ENCODE data around the gene HSPA8. TPM values are rescaled to one million over a fixed set of nuclear protein-coding genes. Genes with fewer than 3 reads are reported as not detected.

HSPA8 gene
- total and polyA plus RNA-seq, 2 experiments from 2014 or later: 826 to 2,903 TPM

DNA sequence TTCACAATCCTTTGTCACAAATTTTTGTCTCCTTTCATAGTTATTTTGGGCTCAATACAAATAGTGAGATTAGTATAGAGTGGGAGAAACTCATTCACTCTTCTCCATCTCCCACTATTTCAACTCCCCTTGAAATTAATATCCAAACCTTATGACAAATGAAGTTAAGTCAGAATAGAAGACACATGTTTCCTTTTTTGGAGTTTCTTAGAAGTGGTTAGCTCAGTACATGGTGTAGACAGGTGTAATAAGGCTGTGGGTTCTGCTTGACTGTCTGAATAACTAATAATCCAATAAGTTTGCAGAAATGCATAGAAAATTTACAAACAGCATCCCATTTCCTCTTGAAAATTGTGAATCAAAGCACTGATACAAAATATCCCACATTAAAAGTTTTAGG, 10.8 kb upstream of the HSPA8 start:
- peaks cover 8% of the 10 kb centered on the region for H3K27me3 Mint-ChIP-seq (ENCODE audit: insufficient read depth, low read depth, poor library complexity)
- peaks cover 12% of the 10 kb centered on the region for H3K36me3 Mint-ChIP-seq (ENCODE audit: low read depth)
- Histone ChIP-seq H3K27me3 (ENCODE audit: insufficient read depth) (no peaks in the 10 kb centered on the region), H3K4me1 (ENCODE audit: insufficient read depth) (peaks cover 36% of the 10 kb centered on the region), H3F3A (replicated peaks; ENCODE audit: low read depth) (no peaks in the 10 kb centered on the region), H3K4me2 (no peak overlapping the region), H3K27ac (ENCODE audit: low read depth) (no peak overlapping the region), H3K4me3 (no peak overlapping the region), H4K20me1 (replicated peaks; ENCODE audit: insufficient read depth) (peaks cover 4% of the 10 kb centered on the region; the same call in 1 of the 2 replicates), H3K36me3 (ENCODE audit: insufficient read depth) (peaks cover 8% of the 10 kb centered on the region; the same call in 1 of the 2 replicates), H2AFZ (no peak overlapping the region), H3K9me2 (ENCODE audit: insufficient read depth) (no peaks in the 10 kb centered on the region), H3K79me2 (replicated peaks; ENCODE audit: insufficient read depth) (no peaks in the 10 kb centered on the region)
- ATAC-seq (no peak), DNase-seq (ENCODE audit: low spot score) (no peak)
- no peak overlapping the region for H3K27ac Mint-ChIP-seq
- TF ChIP-seq JUNB (IDR thresholded peaks at IDR 0.05; ENCODE audit: unreplicated experiment) (no peak), ZNF114 (CRISPR knock-in tag; IDR thresholded peaks at IDR 0.05) (no peak), STAT1 (IDR thresholded peaks at IDR 0.05; ENCODE audit: unreplicated experiment) (no peak), NANOG (IDR thresholded peaks at IDR 0.05; ENCODE audit: borderline replicate concordance) (no peak), EZH2 (IDR thresholded peaks at IDR 0.05; ENCODE audit: low read depth, unreplicated experiment) (no peak), POLR2AphosphoS5 (IDR thresholded peaks at IDR 0.05; ENCODE audit: low read depth) (no peak), EZH2phosphoT487 (IDR thresholded peaks at IDR 0.05; ENCODE audit: unreplicated experiment) (no peak), ZNF331 (CRISPR knock-in tag; IDR thresholded peaks at IDR 0.05; ENCODE audit: low read depth) (no peak)
- TF ChIP-seq, protein P1, sequence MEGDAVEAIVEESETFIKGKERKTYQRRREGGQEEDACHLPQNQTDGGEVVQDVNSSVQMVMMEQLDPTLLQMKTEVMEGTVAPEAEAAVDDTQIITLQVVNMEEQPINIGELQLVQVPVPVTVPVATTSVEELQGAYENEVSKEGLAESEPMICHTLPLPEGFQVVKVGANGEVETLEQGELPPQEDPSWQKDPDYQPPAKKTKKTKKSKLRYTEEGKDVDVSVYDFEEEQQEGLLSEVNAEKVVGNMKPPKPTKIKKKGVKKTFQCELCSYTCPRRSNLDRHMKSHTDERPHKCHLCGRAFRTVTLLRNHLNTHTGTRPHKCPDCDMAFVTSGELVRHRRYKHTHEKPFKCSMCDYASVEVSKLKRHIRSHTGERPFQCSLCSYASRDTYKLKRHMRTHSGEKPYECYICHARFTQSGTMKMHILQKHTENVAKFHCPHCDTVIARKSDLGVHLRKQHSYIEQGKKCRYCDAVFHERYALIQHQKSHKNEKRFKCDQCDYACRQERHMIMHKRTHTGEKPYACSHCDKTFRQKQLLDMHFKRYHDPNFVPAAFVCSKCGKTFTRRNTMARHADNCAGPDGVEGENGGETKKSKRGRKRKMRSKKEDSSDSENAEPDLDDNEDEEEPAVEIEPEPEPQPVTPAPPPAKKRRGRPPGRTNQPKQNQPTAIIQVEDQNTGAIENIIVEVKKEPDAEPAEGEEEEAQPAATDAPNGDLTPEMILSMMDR (conservative IDR thresholded peaks at IDR 0.05; ENCODE audit: low read depth in 2 of 2): no peak
- TF ChIP-seq, protein P2, sequence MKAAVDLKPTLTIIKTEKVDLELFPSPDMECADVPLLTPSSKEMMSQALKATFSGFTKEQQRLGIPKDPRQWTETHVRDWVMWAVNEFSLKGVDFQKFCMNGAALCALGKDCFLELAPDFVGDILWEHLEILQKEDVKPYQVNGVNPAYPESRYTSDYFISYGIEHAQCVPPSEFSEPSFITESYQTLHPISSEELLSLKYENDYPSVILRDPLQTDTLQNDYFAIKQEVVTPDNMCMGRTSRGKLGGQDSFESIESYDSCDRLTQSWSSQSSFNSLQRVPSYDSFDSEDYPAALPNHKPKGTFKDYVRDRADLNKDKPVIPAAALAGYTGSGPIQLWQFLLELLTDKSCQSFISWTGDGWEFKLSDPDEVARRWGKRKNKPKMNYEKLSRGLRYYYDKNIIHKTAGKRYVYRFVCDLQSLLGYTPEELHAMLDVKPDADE (IDR thresholded peaks at IDR 0.05): no peak
- TF ChIP-seq, protein P3, sequence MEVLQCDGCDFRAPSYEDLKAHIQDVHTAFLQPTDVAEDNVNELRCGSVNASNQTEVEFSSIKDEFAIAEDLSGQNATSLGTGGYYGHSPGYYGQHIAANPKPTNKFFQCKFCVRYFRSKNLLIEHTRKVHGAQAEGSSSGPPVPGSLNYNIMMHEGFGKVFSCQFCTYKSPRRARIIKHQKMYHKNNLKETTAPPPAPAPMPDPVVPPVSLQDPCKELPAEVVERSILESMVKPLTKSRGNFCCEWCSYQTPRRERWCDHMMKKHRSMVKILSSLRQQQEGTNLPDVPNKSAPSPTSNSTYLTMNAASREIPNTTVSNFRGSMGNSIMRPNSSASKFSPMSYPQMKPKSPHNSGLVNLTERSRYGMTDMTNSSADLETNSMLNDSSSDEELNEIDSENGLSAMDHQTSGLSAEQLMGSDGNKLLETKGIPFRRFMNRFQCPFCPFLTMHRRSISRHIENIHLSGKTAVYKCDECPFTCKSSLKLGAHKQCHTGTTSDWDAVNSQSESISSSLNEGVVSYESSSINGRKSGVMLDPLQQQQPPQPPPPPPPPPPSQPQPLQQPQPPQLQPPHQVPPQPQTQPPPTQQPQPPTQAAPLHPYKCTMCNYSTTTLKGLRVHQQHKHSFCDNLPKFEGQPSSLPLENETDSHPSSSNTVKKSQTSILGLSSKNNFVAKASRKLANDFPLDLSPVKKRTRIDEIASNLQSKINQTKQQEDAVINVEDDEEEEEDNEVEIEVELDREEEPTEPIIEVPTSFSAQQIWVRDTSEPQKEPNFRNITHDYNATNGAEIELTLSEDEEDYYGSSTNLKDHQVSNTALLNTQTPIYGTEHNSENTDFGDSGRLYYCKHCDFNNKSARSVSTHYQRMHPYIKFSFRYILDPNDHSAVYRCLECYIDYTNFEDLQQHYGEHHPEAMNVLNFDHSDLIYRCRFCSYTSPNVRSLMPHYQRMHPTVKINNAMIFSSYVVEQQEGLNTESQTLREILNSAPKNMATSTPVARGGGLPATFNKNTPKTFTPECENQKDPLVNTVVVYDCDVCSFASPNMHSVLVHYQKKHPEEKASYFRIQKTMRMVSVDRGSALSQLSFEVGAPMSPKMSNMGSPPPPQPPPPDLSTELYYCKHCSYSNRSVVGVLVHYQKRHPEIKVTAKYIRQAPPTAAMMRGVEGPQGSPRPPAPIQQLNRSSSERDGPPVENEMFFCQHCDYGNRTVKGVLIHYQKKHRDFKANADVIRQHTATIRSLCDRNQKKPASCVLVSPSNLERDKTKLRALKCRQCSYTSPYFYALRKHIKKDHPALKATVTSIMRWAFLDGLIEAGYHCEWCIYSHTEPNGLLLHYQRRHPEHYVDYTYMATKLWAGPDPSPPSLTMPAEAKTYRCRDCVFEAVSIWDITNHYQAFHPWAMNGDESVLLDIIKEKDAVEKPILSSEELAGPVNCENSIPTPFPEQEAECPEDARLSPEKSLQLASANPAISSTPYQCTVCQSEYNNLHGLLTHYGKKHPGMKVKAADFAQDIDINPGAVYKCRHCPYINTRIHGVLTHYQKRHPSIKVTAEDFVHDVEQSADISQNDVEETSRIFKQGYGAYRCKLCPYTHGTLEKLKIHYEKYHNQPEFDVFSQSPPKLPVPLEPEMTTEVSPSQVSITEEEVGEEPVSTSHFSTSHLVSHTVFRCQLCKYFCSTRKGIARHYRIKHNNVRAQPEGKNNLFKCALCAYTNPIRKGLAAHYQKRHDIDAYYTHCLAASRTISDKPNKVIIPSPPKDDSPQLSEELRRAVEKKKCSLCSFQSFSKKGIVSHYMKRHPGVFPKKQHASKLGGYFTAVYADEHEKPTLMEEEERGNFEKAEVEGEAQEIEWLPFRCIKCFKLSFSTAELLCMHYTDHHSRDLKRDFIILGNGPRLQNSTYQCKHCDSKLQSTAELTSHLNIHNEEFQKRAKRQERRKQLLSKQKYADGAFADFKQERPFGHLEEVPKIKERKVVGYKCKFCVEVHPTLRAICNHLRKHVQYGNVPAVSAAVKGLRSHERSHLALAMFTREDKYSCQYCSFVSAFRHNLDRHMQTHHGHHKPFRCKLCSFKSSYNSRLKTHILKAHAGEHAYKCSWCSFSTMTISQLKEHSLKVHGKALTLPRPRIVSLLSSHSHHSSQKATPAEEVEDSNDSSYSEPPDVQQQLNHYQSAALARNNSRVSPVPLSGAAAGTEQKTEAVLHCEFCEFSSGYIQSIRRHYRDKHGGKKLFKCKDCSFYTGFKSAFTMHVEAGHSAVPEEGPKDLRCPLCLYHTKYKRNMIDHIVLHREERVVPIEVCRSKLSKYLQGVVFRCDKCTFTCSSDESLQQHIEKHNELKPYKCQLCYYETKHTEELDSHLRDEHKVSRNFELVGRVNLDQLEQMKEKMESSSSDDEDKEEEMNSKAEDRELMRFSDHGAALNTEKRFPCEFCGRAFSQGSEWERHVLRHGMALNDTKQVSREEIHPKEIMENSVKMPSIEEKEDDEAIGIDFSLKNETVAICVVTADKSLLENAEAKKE (CRISPR knock-in tag; IDR thresholded peaks at IDR 0.05): no peak
- TF ChIP-seq, protein P4, sequence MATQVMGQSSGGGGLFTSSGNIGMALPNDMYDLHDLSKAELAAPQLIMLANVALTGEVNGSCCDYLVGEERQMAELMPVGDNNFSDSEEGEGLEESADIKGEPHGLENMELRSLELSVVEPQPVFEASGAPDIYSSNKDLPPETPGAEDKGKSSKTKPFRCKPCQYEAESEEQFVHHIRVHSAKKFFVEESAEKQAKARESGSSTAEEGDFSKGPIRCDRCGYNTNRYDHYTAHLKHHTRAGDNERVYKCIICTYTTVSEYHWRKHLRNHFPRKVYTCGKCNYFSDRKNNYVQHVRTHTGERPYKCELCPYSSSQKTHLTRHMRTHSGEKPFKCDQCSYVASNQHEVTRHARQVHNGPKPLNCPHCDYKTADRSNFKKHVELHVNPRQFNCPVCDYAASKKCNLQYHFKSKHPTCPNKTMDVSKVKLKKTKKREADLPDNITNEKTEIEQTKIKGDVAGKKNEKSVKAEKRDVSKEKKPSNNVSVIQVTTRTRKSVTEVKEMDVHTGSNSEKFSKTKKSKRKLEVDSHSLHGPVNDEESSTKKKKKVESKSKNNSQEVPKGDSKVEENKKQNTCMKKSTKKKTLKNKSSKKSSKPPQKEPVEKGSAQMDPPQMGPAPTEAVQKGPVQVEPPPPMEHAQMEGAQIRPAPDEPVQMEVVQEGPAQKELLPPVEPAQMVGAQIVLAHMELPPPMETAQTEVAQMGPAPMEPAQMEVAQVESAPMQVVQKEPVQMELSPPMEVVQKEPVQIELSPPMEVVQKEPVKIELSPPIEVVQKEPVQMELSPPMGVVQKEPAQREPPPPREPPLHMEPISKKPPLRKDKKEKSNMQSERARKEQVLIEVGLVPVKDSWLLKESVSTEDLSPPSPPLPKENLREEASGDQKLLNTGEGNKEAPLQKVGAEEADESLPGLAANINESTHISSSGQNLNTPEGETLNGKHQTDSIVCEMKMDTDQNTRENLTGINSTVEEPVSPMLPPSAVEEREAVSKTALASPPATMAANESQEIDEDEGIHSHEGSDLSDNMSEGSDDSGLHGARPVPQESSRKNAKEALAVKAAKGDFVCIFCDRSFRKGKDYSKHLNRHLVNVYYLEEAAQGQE (IDR thresholded peaks at IDR 0.05; ENCODE audit: unreplicated experiment): no peak
- no peak overlapping the region for H3K4me3 Mint-ChIP-seq
- no peaks in the 10 kb centered on the region for H3K9me3 Mint-ChIP-seq
- H3K4me1 Mint-ChIP-seq: peaks cover 33% of the 10 kb centered on the region
